Transverse colon (tissue), 4 donors: ENCODE data around the gene HSDL1. TPM values are rescaled to one million over a fixed set of nuclear protein-coding genes. Genes with fewer than 3 reads are reported as not detected.

ENCODE experiments used
- DNase-seq: peaks from one replicate; pipeline ENCODE4 v3.0.0-alpha.2; 2019
- H3K27ac ChIP-seq, 4 donors: fragments of 200-600 bp; sonication (generic); 2 replicates each; pipeline ENCODE4 v1.5.1; 2016 to 2018; ENCODE audit warnings: inconsistent platforms in 4 of 4
- H3K27me3 ChIP-seq: fragments of 200-600 bp; sonication (generic); 2 replicates; pipeline ENCODE4 v1.5.1; 2017; ENCODE audit warnings: inconsistent platforms
- H3K36me3 ChIP-seq, 4 donors: fragments of 200-600 bp; sonication (generic); 2 replicates each; pipeline ENCODE4 v1.5.1; 2017 to 2019; ENCODE audit warnings: inconsistent platforms in 4 of 4
- H3K4me1 ChIP-seq, 4 donors: fragments of 200-600 bp; sonication (generic); 2 replicates each; pipeline ENCODE4 v1.5.1; 2017 to 2020; ENCODE audit warnings: inconsistent platforms in 4 of 4
- H3K4me3 ChIP-seq, 4 donors: fragments of 200-600 bp; sonication (generic); 1 replicate in 1 of 4; 2 replicates in 3 of 4; pipeline versions ENCODE4 v1.5.1 to v1.6.1; 2017 to 2019; ENCODE audit warnings: inconsistent platforms in 4 of 4
- H3K9me3 ChIP-seq, 2 donors: fragments of 200-600 bp; sonication (generic); 2 replicates each; pipeline ENCODE4 v1.5.1; 2017 to 2019; ENCODE audit warnings: inconsistent platforms in 2 of 2
- EP300 ChIP-seq: sonication (generic); formaldehyde crosslinking; IDR thresholded peaks from one replicate; pipeline ENCODE4 v1.6.1; 2017; ENCODE audit warnings: antibody characterized with exemption, low read depth
- POLR2A ChIP-seq: fragments of 450-650 bp; IDR thresholded peaks from one replicate; pipeline ENCODE4 v1.6.1; 2016; ENCODE audit warnings: antibody characterized with exemption, mild to moderate bottlenecking, moderate library complexity
- POLR2AphosphoS5 ChIP-seq, 3 donors: sonication (generic); formaldehyde crosslinking; IDR thresholded peaks; one replicate each; pipeline ENCODE4 v1.6.1; 2016; ENCODE audit warnings: antibody characterized with exemption in 3 of 3
- WGBS, 2 donors: methylation state at CpG; one replicate each; pipeline ENCODE4 v1.1.5; 2018; ENCODE audit warnings: low coverage in 1 of 2; 5-methylcytosine and 5-hydroxymethylcytosine counted together
- in situ Hi-C, 4 donors: fragments of 200-750 bp; cut with MboI; loops; one replicate each; pipeline versions ENCODE4 v1.15.0 to v1.15.1; 2017; ENCODE audit warnings: low sequenced_read_pairs in 3 of 4, low pct_ligation_motif_present in 1 of 4, low pct_unique_long_range_greater_than_20kb in 1 of 4
- intact Hi-C: fragments of 100-400 bp; cut with DNase I; formaldehyde crosslinking; loops from one replicate; pipeline ENCODE4 v1.15.1; 2023; ENCODE audit warnings: low total_unique reads
- total RNA-seq, 4 donors: library from RNA; depleted of rRNA; stranded (reverse); fragments of >200 nt; gene quantifications; one replicate each; pipeline ENCODE4 v1.1.0, GENCODE V29; 2016
- TF ChIP-seq, protein P1 (sequence below), 5 experiments: fragments of 200-600 bp in 3 of 5; fragments of 450-650 bp in 2 of 5; sonication (generic) in 3 of 5; IDR thresholded peaks; 1 replicate in 2 of 5; 2 replicates in 3 of 5; pipeline ENCODE4 v1.5.1; 2016 to 2017; ENCODE audit warnings: antibody characterized with exemption in 5 of 5, inconsistent platforms in 3 of 5, mild to moderate bottlenecking in 2 of 5, moderate library complexity in 1 of 5

The HSDL1 gene
- total RNA-seq, 4 donors from 2014 or later = 1.2 to 16.2 (median 8.7) TPM

DNA sequence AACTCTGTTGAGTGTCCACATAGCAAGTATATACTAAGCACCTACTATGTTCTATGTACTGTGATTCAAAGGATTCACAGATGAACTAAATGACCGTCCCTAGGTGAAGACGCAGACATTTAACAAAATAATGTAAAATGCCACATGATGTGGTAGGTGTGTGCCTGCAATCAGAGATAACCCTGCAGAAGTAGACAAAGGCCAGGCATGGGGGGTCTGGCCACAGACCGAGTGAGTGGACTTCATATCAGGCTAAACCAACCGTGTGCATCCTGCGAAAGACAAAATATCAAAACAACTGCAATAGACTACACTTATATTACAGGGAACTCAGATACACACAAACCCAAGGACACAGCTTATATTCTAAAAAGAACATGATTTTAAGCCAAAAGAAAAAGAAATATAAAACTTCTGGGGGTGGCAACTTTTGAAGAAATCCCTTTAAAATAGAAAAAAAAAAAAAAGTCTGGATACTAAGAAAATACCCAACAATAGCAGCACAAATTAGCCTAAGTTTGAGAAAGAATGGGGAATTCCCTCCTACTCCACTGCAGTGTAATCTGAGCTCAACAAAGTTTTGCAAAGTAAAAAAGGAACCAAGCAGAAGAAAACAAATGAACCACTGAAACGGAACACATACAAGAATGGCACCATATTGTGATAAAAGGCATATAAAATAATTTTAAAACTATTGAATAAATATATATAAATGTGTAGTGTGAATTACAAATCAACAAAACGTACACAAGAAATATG lies 12.3 kb downstream of the HSDL1 start:
- Histone ChIP-seq H3K4me3 (no peak overlapping the region), H3K27me3 (no peaks in the 10 kb centered on the region), H3K27ac (no peak overlapping the region), H3K9me3 (no peaks in the 10 kb centered on the region), H3K4me1 (no peaks in the 10 kb centered on the region), H3K36me3 (peaks cover 0 to 13% (median 0%) of the 10 kb centered on the region in 4 donors)
- in situ Hi-C loops = no loop called here
- no peak for DNase-seq
- TF ChIP-seq, protein P1, sequence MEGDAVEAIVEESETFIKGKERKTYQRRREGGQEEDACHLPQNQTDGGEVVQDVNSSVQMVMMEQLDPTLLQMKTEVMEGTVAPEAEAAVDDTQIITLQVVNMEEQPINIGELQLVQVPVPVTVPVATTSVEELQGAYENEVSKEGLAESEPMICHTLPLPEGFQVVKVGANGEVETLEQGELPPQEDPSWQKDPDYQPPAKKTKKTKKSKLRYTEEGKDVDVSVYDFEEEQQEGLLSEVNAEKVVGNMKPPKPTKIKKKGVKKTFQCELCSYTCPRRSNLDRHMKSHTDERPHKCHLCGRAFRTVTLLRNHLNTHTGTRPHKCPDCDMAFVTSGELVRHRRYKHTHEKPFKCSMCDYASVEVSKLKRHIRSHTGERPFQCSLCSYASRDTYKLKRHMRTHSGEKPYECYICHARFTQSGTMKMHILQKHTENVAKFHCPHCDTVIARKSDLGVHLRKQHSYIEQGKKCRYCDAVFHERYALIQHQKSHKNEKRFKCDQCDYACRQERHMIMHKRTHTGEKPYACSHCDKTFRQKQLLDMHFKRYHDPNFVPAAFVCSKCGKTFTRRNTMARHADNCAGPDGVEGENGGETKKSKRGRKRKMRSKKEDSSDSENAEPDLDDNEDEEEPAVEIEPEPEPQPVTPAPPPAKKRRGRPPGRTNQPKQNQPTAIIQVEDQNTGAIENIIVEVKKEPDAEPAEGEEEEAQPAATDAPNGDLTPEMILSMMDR (IDR thresholded peaks at IDR 0.05) = no peak
- TF ChIP-seq POLR2AphosphoS5 (IDR thresholded peaks at IDR 0.05) (no peak), POLR2A (no peak), EP300 (no peak)
- 86 to 87% methylated on average over 6 to 7 of the region's 7 CpGs for WGBS, 2 donors
- intact Hi-C loops = no loop called here

DNA sequence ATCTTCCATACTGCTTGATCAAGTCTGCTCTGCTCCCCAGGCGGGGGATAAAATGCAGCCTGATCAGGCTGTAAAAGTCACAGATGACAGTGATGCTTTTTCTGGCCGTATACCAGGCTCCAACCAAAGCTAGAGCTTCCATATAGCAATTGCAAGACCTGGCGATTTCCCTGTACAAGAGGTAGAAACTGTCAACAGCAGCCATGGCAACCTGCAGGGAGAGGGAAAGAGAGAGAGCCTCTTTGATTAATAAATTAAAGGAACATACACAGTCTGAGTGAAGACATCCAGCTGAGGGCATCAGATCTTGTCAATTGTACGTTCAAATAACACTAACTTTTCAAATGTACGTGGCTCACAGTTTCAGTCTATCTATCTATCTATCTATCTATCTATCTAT lies 13.9 kb downstream of the HSDL1 start:
- H3K9me3 ChIP-seq = no peaks in the 10 kb centered on the region
- no peaks in the 10 kb centered on the region for H3K4me1 ChIP-seq
- intact Hi-C loops (no loop called here), in situ Hi-C loops (no loop called here)
- no peak overlapping the region for H3K27ac ChIP-seq
- TF ChIP-seq, protein P1 (IDR thresholded peaks at IDR 0.05) = no peak
- TF ChIP-seq EP300 = no peak
- TF ChIP-seq POLR2AphosphoS5 (IDR thresholded peaks at IDR 0.05) = no peak
- no peak for TF ChIP-seq POLR2A
- H3K4me3 ChIP-seq = no peak overlapping the region
- no peaks in the 10 kb centered on the region for H3K27me3 ChIP-seq
- WGBS, 2 donors = 87 to 92% methylated on average over 2 to 5 of the region's 5 CpGs
- H3K36me3 ChIP-seq = peaks cover 0 to 13% (median 0%) of the 10 kb centered on the region in 4 donors
- no peak for DNase-seq

DNA sequence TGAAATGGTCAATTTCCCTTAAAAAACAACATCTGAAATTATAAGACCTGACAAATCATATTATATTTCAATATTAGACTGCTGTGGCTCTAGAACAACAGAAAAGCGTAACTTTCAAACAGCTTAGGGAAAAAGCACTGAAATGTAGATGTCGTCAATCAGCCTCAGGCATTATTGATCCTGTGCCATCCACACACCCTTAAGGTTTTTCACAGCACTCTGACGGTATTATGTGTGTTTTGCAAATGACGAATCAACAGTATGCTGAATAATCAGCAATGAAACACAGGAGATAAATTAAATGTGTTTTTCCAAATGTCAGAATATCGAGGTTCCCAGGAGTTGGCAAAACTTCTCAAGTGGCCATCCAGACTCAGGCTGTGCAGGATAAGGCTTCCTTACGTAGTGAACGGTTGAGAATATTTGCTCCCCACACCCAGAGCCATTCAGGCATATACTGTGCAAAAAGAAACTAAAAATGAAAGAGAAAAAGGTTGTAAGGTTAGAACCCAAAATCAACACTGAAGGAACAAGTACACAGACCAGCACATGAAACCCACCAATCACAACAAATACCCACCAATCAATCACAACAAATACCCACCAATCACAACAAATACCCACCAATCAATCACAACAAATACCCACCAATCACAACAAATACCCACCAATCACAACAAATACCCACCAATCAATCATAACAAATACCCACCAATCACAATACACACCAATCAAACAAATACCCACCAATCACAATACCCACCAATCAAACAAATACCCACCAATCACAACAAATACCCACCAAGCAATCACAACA lies 20.5 kb downstream of the HSDL1 start:
- no peaks in the 10 kb centered on the region for H3K4me1 ChIP-seq
- intact Hi-C loops = no loop called here
- TF ChIP-seq POLR2AphosphoS5 (IDR thresholded peaks at IDR 0.05) = no peak
- TF ChIP-seq, protein P1 (IDR thresholded peaks at IDR 0.05) = no peak
- TF ChIP-seq POLR2A = no peak
- TF ChIP-seq EP300 = no peak
- in situ Hi-C loops = loop anchor here in 1 of 4 donors (25.0 kb wide), 1 partner anchor 363 kb away; no protein-coding TSS in a partner anchor
- WGBS, 2 donors = 87 to 93% methylated on average over 7 of the region's 7 CpGs
- DNase-seq = no peak
- no peaks in the 10 kb centered on the region for H3K9me3 ChIP-seq
- no peak overlapping the region for H3K4me3 ChIP-seq
- no peak overlapping the region for H3K27ac ChIP-seq
- H3K36me3 ChIP-seq = peaks cover 0 to 3% (median 0%) of the 10 kb centered on the region in 4 donors
- H3K27me3 ChIP-seq = no peaks in the 10 kb centered on the region

DNA sequence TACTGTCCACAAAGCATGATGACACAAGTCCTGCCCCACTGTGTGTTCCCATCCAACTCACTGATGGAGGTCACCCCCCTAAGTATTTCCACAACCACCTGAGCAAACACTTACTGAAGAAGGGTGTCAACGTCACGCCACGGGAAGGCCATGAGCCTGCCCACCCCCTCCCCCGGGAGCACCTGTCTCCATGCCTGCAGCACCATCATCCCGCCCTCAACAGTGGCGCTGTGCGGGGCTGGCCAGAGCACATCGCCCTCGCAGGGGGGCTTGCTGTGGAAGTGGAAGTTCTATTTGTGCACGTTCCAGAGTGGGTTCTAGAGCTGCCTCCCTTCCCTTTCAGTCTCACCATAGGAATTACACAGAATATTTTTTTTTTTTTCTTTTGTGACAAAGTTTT lies 24.0 kb downstream of the HSDL1 start:
- DNase-seq = no peak
- H3K27me3 ChIP-seq = no peaks in the 10 kb centered on the region
- H3K27ac ChIP-seq = no peak overlapping the region
- intact Hi-C loops (no loop called here), in situ Hi-C loops (loop anchor here in 1 of 4 donors (25.0 kb wide), 1 partner anchor 366 kb away; no protein-coding TSS in a partner anchor)
- TF ChIP-seq POLR2A (no peak), POLR2AphosphoS5 (IDR thresholded peaks at IDR 0.05) (no peak), EP300 (no peak)
- TF ChIP-seq, protein P1 (IDR thresholded peaks at IDR 0.05) = no peak
- H3K36me3 ChIP-seq = no peaks in the 10 kb centered on the region
- 85 to 89% methylated on average over 3 to 9 of the region's 10 CpGs for WGBS, 2 donors
- H3K4me3 ChIP-seq = no peak overlapping the region
- H3K4me1 ChIP-seq = peaks cover under 1 to 8% (median 6%) of the 10 kb centered on the region in 4 donors
- no peaks in the 10 kb centered on the region for H3K9me3 ChIP-seq
